ENCODE results near the gene CDCA8. TPM values are rescaled to one million over a fixed set of nuclear protein-coding genes. Genes with fewer than 3 reads are reported as not detected.

CDCA8 gene
- polyA plus RNA-seq, 2 of the 4 experiments (the other 2 are of a cell fraction), result 26.8 to 32.1 TPM

DNA sequence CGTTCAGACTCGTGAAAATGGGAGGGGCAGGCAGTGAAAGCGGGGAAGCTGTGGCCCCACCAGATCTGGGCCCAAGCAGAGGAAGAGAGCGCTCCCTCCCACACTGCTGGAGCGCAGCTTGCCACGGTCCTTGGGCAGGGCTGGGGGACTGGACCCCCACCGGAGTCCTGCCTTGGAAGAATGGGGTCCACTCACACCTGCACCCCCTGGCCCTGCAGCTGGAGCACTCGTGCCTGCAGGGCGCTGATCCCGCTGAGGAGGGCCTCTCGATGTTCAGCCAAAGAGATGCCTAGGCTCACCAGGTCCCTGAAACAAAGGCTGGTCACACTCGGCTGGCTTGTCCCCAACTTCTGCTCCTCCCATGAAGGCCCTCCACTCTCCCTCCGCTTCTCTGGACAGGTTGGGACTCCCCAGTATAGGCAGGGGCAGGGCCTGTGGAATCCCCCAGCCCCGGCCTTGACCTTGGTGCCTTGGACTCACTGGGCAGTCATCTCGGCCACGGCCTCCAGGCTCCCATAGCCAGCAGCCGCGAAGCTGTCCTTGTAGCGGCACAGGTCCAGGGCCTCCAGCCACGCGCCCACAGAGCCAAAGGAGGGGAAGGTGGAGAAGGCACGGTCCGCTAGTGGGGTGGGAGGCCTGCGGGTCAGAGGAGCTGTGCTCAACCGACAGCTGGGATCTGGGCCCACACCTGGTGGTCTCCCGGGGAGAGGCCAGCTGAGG is 26.0 kb downstream of the CDCA8 start:
- CTCF ChIA-PET, result no interaction called here
- no peak for TF ChIP-seq TP53 (CRISPR knock-in tag; IDR thresholded peaks at IDR 0.05)
- TF ChIP-seq ESRRA (IDR thresholded peaks at IDR 0.05; ENCODE audit: borderline replicate concordance, low read length), result no peak
- TF ChIP-seq, protein P1, sequence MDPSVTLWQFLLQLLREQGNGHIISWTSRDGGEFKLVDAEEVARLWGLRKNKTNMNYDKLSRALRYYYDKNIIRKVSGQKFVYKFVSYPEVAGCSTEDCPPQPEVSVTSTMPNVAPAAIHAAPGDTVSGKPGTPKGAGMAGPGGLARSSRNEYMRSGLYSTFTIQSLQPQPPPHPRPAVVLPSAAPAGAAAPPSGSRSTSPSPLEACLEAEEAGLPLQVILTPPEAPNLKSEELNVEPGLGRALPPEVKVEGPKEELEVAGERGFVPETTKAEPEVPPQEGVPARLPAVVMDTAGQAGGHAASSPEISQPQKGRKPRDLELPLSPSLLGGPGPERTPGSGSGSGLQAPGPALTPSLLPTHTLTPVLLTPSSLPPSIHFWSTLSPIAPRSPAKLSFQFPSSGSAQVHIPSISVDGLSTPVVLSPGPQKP (IDR thresholded peaks at IDR 0.05; ENCODE audit: low read depth, low read length), result no peak
- no peak for TF ChIP-seq EP300 (IDR thresholded peaks at IDR 0.05)
- TF ChIP-seq BHLHE40 (IDR thresholded peaks at IDR 0.05; ENCODE audit: low read depth, low read length), result no peak
- TF ChIP-seq SMC3 (IDR thresholded peaks at IDR 0.05), result no peak
- TF ChIP-seq CHD4 (IDR thresholded peaks at IDR 0.05; ENCODE audit: borderline replicate concordance), result no peak
- TF ChIP-seq CBX8 (IDR thresholded peaks at IDR 0.05), result no peak
- TF ChIP-seq RAD21 (conservative IDR thresholded peaks at IDR 0.05 in 1 of 2, IDR thresholded peaks at IDR 0.05 in 1 of 2), result no peak
- no peak for TF ChIP-seq HOXB13 (CRISPR knock-in tag; IDR thresholded peaks at IDR 0.05; ENCODE audit: low read depth)
- TF ChIP-seq EHMT2 (IDR thresholded peaks at IDR 0.05; ENCODE audit: low read depth), result no peak
- no peak for TF ChIP-seq FOSL2 (IDR thresholded peaks at IDR 0.05)
- no peak for TF ChIP-seq FOSL2 (CRISPR knock-in tag; IDR thresholded peaks at IDR 0.05)
- no peak for TF ChIP-seq JUNB (IDR thresholded peaks at IDR 0.05)
- Histone ChIP-seq H3K9me3 (no peaks in the 10 kb centered on the region), H3K4me3 (no peak overlapping the region), H3K4me1 (no peaks in the 10 kb centered on the region), H3K27ac (no peak overlapping the region), H3K4me2 (no peak overlapping the region)
- ATAC-seq (no peak), DNase-seq (ENCODE audit: low read depth in 1 of 2, low spot score in 1 of 2) (no peak), FAIRE-seq (no peak)
- WGBS (ENCODE audit: missing lambda C conversion rate), result 83% methylated on average over 16 of the region's 26 CpGs
- POLR2A ChIA-PET, result no interaction called here

DNA sequence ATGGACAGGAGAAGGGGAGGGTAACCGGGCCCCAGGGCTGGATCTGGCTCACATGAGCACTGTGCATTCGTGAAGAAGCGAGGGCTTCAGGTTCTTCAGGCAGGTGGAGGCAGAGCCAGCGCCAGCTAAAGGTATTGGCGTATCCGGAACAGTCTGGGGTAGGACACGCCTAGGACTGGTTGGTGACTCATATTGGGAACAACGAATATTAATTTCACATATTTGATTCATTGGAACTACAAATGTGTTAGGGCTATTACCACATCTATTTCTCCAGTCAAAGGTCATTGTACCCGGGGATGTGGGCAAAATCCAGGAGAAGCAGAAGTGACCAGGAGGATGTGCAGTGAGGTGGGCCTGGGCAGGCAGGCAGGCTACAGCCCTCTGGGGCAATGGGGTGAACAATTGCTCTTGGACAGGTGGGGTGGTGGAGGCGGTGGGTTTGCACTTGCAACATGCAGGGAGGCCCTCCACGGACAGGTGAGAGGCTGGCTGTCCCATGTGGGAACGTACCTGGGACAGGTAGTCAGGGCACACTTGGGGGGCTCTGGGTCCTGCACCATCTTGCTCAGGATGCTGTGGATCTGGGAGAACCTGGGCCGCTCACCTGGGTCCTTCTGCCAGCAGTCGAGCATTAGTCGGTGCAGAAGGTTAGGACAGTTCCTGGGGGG is 26.7 kb downstream of the CDCA8 start:
- Histone ChIP-seq H3K9me3 (no peaks in the 10 kb centered on the region), H3K4me3 (no peak overlapping the region), H3K4me1 (no peaks in the 10 kb centered on the region), H3K4me2 (no peak overlapping the region), H3K27ac (no peak overlapping the region)
- TF ChIP-seq MAFK (IDR thresholded peaks at IDR 0.05; ENCODE audit: partially characterized antibody) (no peak), MAZ (IDR thresholded peaks at IDR 0.05; ENCODE audit: borderline replicate concordance, low read depth, low read length) (no peak), RNF2 (IDR thresholded peaks at IDR 0.05; ENCODE audit: borderline replicate concordance, low read depth) (no peak), CBX8 (IDR thresholded peaks at IDR 0.05) (no peak), FOSL2 (IDR thresholded peaks at IDR 0.05) (no peak), FOSL2 (CRISPR knock-in tag; IDR thresholded peaks at IDR 0.05) (no peak), KDM5A (IDR thresholded peaks at IDR 0.05) (no peak), HOXB5 (CRISPR knock-in tag; IDR thresholded peaks at IDR 0.05) (no peak), MYC (IDR thresholded peaks at IDR 0.05; ENCODE audit: borderline replicate concordance, low read length) (no peak), POLR2A (IDR thresholded peaks at IDR 0.05; ENCODE audit: low read length) (no peak), NPAS2 (CRISPR knock-in tag; IDR thresholded peaks at IDR 0.05; ENCODE audit: borderline replicate concordance) (no peak), BHLHE40 (IDR thresholded peaks at IDR 0.05; ENCODE audit: low read depth, low read length) (no peak), HOXA7 (CRISPR knock-in tag; IDR thresholded peaks at IDR 0.05) (no peak), SREBF2 (IDR thresholded peaks at IDR 0.05) (no peak), RAD21 (conservative IDR thresholded peaks at IDR 0.05 in 1 of 2, IDR thresholded peaks at IDR 0.05 in 1 of 2) (no peak), HEYL (CRISPR knock-in tag; IDR thresholded peaks at IDR 0.05) (no peak), JUNB (IDR thresholded peaks at IDR 0.05) (no peak), JUN (IDR thresholded peaks at IDR 0.05) (no peak), CEBPB (IDR thresholded peaks at IDR 0.05) (no peak)
- no peak for FAIRE-seq
- no peak for DNase-seq (ENCODE audit: low read depth in 1 of 2, low spot score in 1 of 2)
- ATAC-seq, result no peak
- 82% methylated on average over 11 of the region's 15 CpGs for WGBS (ENCODE audit: missing lambda C conversion rate)
- ChIA-PET POLR2A (no interaction called here), CTCF (no interaction called here)
